Mesodermal cell (in vitro differentiated cells): ENCODE results near the gene NKX6-2.
"Not testable (repeated sequence)": the region's sequence is repeated elsewhere in the genome, so short reads cannot be mapped to it uniquely, and the experiment has no call there.

Source experiments
- H3K27ac ChIP-seq: 2 replicates; pipeline ENCODE4 v1.7.0; 2013; ENCODE audit warnings: mild to moderate bottlenecking, low read depth, low read length, moderate library complexity; ENCODE audit not compliant: severe bottlenecking
- H3K36me3 ChIP-seq: 2 replicates; pipeline ENCODE4 v1.7.1; 2013; ENCODE audit warnings: mild to moderate bottlenecking, low read length, moderate library complexity; ENCODE audit not compliant: control insufficient read depth, insufficient read depth
- H3K4me1 ChIP-seq: one replicate; pipeline ENCODE4 v1.7.1; 2013; ENCODE audit warnings: mild to moderate bottlenecking, low read length; ENCODE audit not compliant: insufficient read depth, control insufficient read depth, poor library complexity, severe bottlenecking
- H3K4me3 ChIP-seq: 2 replicates; pipeline ENCODE4 v1.7.0; 2013; ENCODE audit warnings: low read length, control low read depth, mild to moderate bottlenecking; ENCODE audit not compliant: insufficient read depth, poor library complexity, severe bottlenecking; ENCODE audit errors: extremely low read depth
- H3K9me3 ChIP-seq: 2 replicates; pipeline ENCODE4 v1.7.1; 2013; ENCODE audit warnings: mild to moderate bottlenecking, low read length, moderate library complexity; ENCODE audit not compliant: control insufficient read depth
- WGBS, 2 experiments: methylation state at CpG; one replicate each; pipeline ENCODE4 v1.1.5; 2013; ENCODE audit warnings: missing lambda C conversion rate in 2 of 2; ENCODE audit not compliant: insufficient coverage in 2 of 2; 5-methylcytosine and 5-hydroxymethylcytosine counted together

Gene NKX6-2

DNA sequence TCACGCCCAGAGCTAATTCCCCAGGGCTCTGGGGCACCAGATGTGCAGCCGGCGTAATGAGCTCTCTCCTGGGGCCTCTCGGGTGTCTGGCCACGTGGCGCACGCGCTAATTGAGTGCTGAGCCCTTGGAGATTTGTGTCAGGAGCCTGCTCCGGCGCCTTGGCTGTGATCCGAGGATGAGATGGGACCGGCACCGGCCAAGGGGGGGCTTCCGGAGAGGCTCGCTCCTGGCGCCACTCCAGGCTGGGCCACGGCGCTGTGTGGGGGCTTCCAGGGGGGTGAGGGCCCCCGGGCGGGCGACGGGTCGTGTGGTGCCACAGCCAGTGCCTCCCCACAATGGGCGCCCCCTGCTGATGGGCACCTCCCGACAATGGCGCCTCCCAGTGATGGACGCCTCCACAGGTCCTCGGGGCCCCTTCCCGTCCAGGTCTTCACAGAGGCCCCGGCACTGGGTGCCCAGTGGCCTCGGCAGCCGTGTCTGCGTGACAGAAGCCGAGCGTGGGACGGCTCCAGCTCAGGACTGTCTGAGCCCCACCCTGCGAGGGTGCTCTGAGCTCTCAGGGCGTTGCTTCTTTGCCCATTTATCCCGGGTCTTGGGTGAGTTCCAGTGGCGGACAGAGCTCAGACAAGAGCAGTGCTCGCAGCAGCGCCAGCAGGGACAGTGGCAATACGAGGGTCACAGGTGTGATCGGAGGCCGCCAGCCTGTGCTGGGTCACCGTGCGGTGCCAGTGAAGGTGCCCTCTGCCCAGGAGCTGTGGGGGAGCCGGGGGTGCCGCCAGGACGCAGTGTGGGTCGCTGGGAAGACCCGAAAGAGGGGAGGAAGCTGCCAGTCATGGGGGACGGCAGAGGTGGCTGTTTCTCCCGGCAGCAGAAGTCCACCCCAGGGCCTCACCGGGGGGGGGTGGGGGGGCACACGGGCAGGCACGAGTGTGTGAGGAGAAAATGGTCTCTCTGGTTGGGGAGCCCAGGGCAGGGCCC is 8.2 kb upstream of the NKX6-2 start:
- Histone ChIP-seq H3K27ac (no peak overlapping the region), H3K4me3 (no peak overlapping the region), H3K9me3 (no peaks in the 10 kb centered on the region), H3K36me3 (no peaks in the 10 kb centered on the region), H3K4me1 (no peaks in the 10 kb centered on the region)
- WGBS, 2 experiments = 84 to 88% methylated on average over 47 to 57 of the region's 57 CpGs

DNA sequence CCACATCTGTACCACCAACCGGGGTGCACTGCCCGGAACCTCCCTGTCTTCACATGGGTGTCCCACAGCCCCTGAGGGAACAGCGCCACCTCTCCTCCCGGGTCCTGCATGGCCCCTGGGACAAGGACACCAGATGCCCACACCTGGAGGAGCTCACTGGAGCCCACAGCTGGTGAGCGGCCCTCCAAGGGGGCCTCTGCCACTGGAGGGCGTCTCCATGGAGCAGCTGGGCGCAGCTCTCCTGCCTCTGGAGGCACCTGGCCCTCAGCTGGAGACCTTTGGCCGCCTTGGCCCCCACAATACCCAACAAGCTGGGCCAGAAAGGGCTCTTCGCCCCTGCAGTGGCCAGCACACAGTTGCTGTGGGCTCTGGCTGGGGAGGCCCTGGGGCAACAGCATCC is 7.3 kb upstream of the NKX6-2 start:
- WGBS, 2 experiments = 82 to 86% methylated on average over 8 to 9 of the region's 9 CpGs
- Histone ChIP-seq H3K36me3 (no peaks in the 10 kb centered on the region), H3K27ac (no peak overlapping the region), H3K4me1 (peaks cover 7% of the 10 kb centered on the region), H3K9me3 (no peaks in the 10 kb centered on the region), H3K4me3 (no peak overlapping the region)

DNA sequence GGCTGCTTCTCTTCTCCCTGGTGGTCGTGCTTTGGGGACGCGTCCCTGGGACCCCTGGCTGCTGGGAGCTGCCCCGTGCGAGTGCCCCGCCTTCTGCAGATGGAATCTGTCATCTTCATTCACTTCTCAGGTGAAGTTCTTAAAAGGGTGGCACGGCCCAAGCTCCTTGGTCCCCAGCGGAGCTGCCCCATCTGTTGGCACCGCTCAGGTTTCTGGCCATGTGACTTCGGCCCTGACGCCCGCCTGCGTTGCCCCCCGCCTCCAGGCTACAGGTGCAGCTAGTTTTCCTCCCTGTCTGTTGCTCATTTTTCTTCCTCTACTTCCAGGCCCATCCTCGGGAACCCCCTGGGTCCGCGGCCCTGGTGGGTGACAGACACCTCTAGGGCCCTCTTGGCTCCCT is 6.8 kb upstream of the NKX6-2 start:
- Histone ChIP-seq H3K4me1 (peaks cover 7% of the 10 kb centered on the region), H3K9me3 (no peaks in the 10 kb centered on the region), H3K36me3 (no peaks in the 10 kb centered on the region), H3K27ac (no peak overlapping the region), H3K4me3 (no peak overlapping the region)
- 92 to 94% methylated on average over 17 of the region's 17 CpGs for WGBS, 2 experiments

DNA sequence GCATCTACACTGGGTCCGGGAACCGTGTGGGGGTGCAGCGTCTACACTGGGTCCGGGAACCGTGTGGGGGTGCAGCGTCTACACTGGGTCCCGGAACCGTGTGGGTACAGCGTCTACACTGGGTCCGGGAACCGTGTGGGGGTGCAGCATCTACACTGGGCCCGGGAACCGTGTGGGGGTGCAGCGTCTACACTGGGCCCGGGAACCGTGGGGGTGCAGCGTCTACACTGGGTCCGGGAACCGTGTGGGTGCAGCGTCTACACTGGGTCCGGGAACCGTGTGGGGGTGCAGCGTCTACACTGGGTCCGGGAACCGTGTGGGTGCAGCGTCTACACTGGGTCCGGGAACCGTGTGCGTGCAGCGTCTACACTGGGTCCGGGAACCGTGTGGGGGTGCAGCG is 6.2 kb upstream of the NKX6-2 start:
- H3K9me3 ChIP-seq, H3K4me1 ChIP-seq, H3K27ac ChIP-seq, H3K36me3 ChIP-seq, H3K4me3 ChIP-seq: not testable (repeated sequence)
- 96 to 97% methylated on average over 16 to 27 of the region's 33 CpGs for WGBS, 2 experiments

DNA sequence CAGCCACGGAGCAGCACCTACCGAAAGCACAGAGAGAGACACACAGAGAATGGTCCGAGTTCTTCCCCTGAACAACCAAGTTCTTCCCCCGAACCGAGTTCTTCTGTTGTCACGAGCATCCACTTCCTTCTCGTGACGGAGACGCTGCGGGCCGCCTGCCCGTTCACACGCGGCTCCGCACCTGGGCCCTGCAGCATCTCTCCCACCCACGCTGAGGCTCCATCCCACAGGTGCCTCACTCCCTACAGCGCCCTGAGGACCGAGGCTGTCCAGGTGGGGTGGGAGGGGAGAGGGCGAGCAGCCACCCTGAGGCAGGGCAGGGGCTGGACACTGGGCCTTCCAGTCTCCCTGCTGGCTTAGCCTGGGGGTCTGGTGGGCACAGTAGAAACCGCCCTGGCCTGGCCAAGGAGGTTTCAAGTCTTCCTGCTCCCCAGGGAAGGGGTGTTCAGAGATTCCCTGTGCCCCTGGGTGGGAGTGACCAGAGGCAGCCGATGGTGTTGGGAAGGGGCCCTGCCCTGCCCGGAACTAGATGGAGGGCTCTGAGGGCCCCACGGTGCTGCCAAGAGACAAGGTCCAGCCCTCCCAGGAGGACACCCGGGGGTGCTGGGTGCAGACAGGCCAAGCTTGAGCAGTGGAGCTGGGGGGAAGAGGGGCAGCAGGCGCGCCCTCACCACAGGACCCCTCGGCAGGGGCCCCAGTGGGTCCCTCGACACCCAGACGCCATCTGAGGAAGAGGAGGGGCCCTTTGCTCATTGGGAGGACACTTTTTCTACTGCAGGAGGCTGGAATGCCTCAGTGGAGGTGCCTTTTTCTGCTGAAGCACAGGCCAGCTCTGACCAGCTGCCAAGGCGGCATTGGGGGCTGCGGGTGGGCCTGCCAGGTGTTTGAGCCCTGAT is 5.2 kb upstream of the NKX6-2 start:
- peaks cover 7% of the 10 kb centered on the region for H3K4me1 ChIP-seq
- 79 to 82% methylated on average over 18 to 26 of the region's 31 CpGs for WGBS, 2 experiments
- H3K9me3 ChIP-seq = no peaks in the 10 kb centered on the region
- H3K27ac ChIP-seq = no peak overlapping the region
- no peaks in the 10 kb centered on the region for H3K36me3 ChIP-seq
- H3K4me3 ChIP-seq = no peak overlapping the region

DNA sequence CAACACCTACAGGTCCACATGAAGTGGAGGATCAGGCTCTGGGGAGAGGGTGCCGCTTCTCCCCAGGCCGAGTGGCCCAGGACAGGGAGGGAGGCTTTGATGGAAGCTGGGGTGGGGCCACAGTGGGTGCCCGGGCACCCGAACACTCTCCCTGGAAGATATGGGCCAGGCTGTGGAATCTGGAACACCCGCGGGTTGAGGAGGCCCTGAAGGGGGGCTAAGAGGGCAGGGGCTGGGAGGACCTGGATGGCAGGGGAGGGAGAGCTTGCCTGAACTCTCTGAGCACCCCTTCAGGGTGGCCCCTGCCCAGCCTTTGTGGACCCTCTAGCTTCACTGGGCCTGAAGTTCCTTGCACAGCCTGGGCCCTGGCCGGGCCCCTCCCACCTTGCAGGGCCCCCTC is 4.5 kb upstream of the NKX6-2 start:
- H3K4me3 ChIP-seq = no peak overlapping the region
- H3K4me1 ChIP-seq = peaks cover 7% of the 10 kb centered on the region
- 78 to 92% methylated on average over 6 to 7 of the region's 7 CpGs for WGBS, 2 experiments
- no peaks in the 10 kb centered on the region for H3K9me3 ChIP-seq
- no peaks in the 10 kb centered on the region for H3K36me3 ChIP-seq
- no peak overlapping the region for H3K27ac ChIP-seq

DNA sequence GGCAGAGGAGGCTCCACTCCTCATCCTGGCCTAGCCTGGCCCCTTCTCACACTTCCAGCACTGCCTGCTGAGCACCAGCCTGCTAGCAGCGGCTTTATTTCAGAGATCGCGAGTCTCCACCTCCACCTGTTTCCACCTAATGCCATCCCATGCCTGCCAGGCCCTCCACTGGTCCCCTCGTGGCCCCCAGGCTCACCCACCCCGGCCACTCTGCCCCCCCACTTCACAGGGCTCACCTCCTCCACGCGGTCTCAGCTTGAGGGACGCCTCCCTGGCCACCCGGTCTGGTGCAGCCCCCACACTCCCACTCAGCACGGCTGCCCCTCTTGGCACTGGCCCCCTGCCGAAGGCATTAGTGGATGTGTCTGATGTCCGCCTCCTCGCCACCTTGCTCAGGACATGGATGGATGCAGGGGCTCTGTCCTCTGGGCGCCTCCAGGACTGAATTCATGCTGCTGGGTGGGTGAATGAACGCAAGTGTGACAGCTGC is 3.8 kb upstream of the NKX6-2 start:
- H3K9me3 ChIP-seq = no peaks in the 10 kb centered on the region
- peaks cover 7% of the 10 kb centered on the region for H3K4me1 ChIP-seq
- no peak overlapping the region for H3K4me3 ChIP-seq
- no peak overlapping the region for H3K27ac ChIP-seq
- no peaks in the 10 kb centered on the region for H3K36me3 ChIP-seq
- WGBS, 2 experiments = 82 to 85% methylated on average over 8 to 11 of the region's 15 CpGs

DNA sequence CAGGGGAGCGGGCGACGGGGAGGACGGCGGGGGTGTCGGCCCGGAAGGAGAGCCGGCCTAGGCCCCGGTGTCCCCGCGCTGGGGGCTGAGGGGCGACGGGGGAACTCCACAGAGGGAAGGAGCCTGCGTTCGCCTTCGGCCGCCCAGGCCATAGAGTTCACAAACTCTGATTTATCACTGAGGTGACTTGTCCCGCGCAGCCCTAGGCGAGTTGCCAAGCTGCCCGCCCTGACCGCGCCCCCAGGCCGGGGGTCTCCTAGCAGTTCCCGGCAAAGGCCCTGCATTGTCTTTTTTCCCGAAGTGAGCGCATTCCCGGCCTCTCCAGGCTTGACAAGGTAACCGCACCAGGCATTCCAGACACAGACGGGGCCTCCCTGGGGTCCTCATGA is 2.9 kb upstream of the NKX6-2 start:
- H3K4me1 ChIP-seq = peaks cover 7% of the 10 kb centered on the region
- WGBS, 2 experiments = 4 to 5% methylated on average over 22 to 23 of the region's 30 CpGs

DNA sequence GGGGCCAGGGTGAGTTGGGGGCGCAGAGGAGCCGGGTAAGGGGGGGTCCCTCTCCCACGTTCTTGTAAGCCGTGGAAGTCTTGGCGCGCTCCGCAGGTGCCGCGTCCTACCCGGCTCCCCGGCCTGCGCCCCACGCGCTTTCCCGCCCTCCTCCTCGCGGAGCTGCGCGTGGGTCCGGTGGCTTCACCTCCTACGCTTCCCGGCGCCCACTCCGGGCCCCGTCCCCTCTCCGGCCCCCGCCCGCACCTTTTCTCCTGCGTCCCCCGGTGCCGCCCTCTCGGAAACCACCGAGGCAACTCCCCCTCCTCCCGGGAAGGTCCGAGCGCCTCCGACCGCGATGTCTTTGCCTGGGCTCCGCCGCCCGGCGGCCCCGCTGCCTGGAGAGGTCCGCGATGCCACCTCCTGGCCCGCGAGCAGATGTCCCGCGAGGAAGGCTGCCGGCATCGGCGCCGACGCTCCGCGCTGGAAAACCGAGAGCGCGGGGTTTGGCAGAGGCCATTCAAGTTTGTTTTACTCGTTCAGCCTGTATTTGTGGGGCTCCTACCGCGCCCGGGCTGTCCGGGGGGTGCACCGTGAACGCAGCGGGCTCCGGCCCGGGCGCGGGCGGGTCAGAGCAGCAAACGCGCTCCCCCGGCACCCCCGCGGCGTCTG is 2.4 kb upstream of the NKX6-2 start:
- Histone ChIP-seq H3K4me1 (peaks cover 7% of the 10 kb centered on the region), H3K27ac (no peak overlapping the region), H3K36me3 (no peaks in the 10 kb centered on the region), H3K9me3 (no peaks in the 10 kb centered on the region), H3K4me3 (no peak overlapping the region)
- 2 to 3% methylated on average over 61 to 72 of the region's 79 CpGs for WGBS, 2 experiments

More for the DNA sequence above, 2.9 kb upstream of the NKX6-2 start:
- Histone ChIP-seq H3K27ac (no peak overlapping the region), H3K9me3 (no peaks in the 10 kb centered on the region), H3K36me3 (no peaks in the 10 kb centered on the region), H3K4me3 (no peak overlapping the region)

DNA sequence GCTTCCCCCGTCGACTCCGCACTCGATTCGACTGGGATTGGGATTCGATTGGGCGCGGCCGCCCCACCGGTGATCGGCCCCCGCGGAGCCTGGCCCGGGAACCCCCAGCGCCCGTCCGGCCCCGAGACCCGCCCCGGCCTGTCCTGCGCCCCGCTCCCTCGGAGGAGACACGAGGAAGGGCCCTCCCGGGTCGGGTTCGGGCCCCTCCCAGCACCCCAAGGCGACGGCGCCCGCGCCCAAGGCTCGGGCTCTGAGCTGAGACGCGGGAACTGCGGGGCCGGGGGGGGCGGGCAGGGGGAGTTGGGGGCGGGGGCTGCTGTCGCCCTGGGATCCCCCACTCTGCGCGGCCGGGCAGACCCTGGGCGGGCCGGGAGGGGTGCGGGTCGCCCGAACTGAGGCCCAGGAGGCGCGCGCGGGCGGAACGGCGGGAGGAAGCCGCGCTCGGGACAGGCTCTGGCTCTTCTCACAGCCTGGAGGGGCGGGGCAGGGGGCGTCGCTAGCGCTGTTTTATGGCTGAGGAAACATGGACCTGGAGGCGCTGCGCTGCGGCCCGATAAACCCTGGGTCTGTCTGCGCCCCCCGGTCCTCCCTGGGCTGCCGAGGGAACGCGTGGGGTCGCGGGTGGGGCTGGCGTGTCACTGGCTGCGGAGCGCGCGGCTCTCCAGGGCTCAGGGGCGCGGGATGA is 1.7 kb upstream of the NKX6-2 start:
- peaks cover 7% of the 10 kb centered on the region for H3K4me1 ChIP-seq
- H3K4me3 ChIP-seq = no peak overlapping the region
- H3K36me3 ChIP-seq = no peaks in the 10 kb centered on the region
- WGBS, 2 experiments = 1 to 2% methylated on average over 47 to 51 of the region's 80 CpGs
- no peak overlapping the region for H3K27ac ChIP-seq
- H3K9me3 ChIP-seq = no peaks in the 10 kb centered on the region
